ENCODE data around the gene MFN2.
A peak's percentile ranks its signal among the peaks of the same experiment; 100 is the strongest.
"Not testable (repeated sequence)": the region's sequence is repeated elsewhere in the genome, so short reads cannot be mapped to it uniquely, and the experiment has no call there.

MFN2 gene

GRCh38 chr1:11979851-11980675, at the start of gene MFN2:
Gene MFN2 (plus strand): TSS chr1:11980444. CDS start chr1:11989169, 8,725 bp downstream.
- DNase-seq (ENCODE audit: low spot score): peak; percentile 98

DNA sequence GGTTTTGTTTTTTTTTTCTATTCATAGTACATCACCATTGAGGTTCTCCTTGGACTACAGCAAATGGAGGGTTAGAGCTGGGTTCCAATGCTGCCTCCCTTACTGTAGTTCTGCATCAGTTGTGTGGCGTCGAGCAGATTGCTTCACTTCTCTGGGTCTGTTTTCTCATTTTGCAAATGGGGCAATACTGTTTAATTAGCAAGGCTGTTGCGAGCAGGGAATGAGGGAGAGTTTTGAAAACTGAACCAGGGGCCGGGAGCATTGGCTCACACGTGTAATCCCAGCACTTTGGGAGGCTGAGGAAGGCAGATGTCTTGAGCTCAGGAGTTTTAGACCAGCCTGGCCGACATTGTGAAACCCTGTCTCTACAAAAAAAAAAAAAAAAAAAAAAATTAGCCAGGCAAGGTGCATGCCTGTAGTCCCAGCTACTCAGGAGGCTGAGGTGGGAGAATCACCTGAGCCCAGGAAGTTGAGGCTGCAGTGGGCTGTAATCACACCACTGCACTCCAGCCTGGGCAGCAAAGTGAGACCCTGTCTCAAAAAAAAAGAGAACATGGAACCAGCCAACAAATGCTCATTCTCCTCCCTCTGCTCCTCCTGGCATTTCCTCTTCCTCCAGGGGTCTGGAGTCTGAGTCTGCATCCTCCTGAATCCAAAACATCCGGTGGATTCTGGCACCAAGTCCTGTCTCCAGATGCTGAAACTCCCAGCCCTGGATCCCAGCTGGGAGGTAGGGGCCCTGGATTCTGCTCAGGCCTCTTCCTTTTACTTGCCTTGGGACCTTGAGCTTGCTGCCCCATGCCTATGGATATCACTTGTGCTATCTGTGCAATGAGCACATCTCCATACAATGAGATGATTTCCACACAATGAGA, 49.4 kb upstream of the MFN2 start:
- DNase-seq (ENCODE audit: low spot score): no peak

DNA sequence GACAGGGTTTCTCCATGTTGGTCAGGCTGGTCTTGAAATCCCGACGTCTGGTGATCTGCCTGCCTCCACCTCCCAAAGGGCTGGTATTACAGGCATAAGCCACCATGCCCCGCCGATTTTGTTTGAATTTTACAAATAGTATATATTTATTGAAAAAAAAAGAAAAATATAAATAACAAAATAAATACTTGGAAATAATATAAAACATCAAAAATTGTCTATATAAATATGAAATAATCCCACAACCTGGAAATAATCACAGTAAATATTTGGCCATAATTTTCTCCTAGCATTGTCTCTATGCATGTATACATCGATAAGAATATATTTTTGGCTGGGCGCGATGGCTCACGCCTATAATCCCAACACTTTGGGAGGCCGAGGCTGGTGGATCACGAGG, 48.4 kb upstream of the MFN2 start:
- no peak for DNase-seq (ENCODE audit: low spot score)

- peak; percentile 90 for DNase-seq (ENCODE audit: low spot score)
These were observed 45.8 kb upstream of the MFN2 start, which contains the start of gene PLOD1 for GRCh38 chr1:11934302-11935056. Gene PLOD1 (plus strand): TSS chr1:11934717. CDS start chr1:11934780, 63 bp downstream.

- no peak for DNase-seq (ENCODE audit: low spot score)
These were observed 45.2 kb upstream of the MFN2 start for GRCh38 chr1:11935057-11935412.

DNA sequence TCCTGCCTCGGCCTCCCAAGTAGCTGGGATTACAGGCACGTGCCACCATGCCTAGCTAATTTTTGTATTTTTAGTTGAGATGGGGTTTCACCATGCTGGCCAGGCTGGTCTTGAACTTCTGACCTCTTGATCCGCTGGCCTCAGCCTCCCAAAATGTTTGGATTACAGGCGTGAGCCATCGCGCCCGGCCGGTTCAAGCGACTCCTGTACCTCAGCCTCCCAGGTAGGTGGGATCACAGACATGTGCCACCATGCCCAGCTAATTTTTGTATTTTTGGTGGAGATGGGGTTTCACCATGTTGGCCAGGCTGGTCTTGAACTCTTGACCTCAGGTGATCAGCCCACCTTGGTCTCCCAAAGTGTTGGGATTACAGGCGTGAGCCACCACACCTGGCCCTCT, 44.5 kb upstream of the MFN2 start:
- DNase-seq (ENCODE audit: low spot score): not testable (repeated sequence)

DNA sequence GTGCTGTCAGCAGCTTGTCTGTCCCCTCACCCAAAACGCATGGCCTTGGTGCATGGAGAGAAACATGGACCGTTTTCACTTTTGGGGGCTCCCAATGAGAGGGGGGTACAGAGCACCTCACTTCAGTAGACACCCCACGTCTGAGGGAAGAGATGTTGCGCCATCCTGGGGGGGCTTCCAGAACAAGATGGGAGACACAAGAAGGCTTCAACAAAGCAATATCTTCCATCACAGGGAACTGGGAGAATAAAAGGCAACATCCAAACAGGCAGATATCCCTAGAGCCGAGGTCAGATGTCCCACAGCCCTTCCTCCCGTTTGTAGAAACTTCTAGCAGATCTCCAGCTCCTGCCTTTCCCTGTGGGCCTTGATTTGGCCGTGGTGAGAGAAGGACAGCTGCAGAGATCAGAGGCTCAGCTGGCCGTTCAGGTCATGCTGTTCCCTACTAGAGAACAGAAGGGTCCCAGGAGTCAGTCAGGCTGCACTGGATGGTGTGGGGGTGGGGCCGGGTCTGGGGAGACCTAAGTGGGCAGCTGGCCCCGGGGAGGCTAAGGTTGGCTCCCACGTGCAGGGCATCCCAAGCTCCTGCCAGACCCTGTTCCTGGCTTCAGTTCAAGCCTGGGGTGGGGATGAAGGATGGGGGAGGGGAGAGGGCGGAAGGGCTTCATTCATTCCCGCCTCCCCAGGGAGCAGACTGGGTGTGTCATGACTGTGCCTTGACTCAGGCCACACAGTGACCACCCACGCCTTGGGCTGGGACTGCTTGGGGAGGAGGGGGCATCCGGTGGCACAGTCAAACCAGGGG, 41.3 kb upstream of the MFN2 start:
- no peak for DNase-seq (ENCODE audit: low spot score)

- DNase-seq (ENCODE audit: low spot score): not testable (repeated sequence)
These were observed 40.5 kb upstream of the MFN2 start for GRCh38 chr1:11939794-11940193.

DNA sequence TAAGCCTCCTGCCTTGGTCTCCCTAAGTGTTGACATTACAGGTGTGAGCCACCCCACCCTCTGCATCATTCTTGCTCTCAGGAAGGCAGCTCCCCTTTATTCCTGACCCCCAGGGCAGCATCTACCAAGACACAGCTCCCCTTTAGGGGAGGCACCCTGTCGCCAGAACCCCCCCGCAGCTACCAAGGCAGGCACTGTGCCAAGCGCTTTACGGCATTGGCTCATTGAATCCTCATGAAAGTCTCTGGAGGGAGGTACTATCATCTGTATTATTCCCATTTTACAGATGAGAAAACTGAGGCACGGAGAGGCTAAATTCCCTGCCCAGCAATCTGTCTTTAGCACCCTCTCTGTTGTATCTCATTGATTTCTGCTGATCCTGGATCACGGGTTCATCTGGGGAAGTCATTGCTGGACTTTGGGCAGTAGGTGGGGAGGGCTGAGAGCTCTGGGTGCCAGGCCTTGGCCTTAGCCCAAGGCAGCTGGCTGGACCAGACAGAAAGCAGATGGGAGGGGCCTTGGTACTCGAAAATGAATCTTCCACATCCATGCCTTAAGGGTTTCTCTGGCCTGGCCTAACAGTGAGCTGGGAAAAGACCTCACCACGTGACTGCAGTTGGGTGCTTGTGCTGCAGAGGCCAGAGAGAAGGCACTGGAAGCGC, 39.9 kb upstream of the MFN2 start:
- no peak for DNase-seq (ENCODE audit: low spot score)

- no peak for DNase-seq (ENCODE audit: low spot score)
These were observed 38.0 kb upstream of the MFN2 start for GRCh38 chr1:11942280-11942679.

- DNase-seq (ENCODE audit: low spot score): no peak
These were observed 36.6 kb upstream of the MFN2 start for GRCh38 chr1:11943619-11944018.

DNA sequence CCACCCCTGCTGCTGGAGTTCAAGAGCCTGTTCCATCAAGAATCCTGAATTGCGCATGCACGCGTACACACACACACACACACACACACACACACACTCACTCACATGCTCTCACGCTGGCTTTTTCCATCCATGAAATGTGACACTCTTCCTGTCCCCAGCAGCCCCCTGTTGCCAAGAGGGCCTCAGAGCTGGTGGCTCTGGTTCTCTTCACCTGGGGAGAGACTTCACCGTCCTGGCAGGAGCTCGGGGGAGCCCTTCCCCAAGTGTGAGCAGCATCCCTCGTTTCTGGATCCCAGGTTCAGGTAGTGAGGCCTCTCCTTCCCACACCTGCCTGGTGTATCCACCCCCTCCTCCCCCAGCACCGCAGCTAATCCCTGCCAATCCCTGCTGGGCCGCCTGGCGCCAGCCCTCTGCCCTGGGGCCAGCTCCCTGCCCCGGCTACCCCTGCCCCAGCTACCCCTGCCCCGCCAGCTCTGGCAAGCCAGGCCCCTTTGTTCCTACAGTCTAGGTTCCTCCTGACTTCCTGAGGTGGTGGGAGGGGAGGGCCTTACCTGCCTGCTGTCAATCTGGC, 35.8 kb upstream of the MFN2 start:
- DNase-seq (ENCODE audit: low spot score): no peak

DNA sequence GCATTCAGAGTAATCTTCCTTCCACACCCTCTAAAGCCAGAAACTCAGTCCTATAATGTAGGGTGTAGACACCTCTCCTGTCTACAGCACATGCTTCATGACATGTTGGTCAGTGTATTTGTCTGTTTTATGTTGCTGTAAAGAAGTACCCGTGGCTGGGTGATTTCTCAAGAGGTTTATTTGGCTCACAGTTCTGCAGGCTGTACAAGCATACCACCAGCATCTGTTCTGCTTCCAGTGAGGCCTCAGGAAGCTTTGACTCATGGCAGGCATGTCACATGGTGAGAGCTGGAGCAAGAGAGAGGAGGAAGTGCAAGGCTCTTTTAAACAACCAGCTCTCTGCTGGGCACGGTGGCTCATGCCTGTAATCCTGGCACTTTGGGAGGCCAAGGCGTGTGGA, 33.6 kb upstream of the MFN2 start:
- no peak for DNase-seq (ENCODE audit: low spot score)

GRCh38 chr1:11948822-11949458, 31.3 kb upstream of the MFN2 start:
- no peak for DNase-seq (ENCODE audit: low spot score)

- no peak for DNase-seq (ENCODE audit: low spot score)
These were observed 28.3 kb upstream of the MFN2 start for GRCh38 chr1:11951901-11952300.

DNA sequence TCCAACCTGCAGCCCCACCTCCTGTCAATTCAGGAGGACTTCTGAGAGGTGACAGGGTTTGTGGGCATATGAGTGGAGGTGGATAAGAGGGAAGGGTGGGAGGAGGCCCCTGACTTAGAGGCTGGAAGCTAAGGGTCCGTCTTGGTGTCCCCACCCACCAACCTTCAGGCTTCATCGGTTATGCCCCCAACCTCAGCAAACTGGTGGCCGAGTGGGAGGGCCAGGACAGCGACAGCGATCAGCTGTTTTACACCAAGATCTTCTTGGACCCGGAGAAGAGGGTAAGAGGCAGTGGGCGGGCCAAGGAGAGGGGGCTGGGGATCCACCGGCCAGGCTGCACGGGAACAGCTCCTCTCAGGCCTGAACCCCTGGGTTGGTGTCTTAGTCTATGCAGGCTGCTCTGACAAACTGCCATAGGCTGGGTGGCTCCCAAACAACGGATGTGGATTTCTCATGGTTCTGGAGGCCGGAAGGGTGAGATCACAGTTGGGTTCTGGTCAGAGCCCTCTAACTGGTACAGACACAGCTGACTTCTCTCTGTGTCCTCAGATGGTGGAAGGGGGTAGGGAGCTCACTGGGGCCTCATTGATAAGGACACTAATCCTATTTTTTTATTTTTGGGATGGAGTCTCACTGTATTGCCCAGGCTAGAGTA, 27.7 kb upstream of the MFN2 start:
- no peak for DNase-seq (ENCODE audit: low spot score)

DNA sequence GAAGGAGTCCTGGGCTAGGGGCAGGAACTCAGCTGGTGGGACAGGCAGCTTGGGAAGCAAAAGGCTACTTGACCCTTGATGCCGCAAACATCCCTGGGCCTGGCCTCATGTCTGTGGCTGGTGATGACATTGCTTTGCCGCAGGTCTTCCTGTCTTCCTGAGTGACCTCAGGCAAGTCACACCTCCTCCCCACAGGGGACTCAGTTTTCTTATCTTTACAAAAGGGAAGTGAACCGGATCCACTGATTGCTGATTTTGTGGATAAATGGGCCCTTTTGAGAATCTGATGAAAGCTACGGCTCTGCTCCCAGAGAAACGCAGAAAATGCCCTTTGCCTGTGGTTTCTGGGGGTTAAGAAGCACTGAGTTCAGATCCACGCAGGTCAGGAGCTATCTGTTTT, 25.0 kb upstream of the MFN2 start:
- no peak for DNase-seq (ENCODE audit: low spot score)

- no peak for DNase-seq (ENCODE audit: low spot score)
These were observed 22.8 kb upstream of the MFN2 start for GRCh38 chr1:11957398-11957797.

DNA sequence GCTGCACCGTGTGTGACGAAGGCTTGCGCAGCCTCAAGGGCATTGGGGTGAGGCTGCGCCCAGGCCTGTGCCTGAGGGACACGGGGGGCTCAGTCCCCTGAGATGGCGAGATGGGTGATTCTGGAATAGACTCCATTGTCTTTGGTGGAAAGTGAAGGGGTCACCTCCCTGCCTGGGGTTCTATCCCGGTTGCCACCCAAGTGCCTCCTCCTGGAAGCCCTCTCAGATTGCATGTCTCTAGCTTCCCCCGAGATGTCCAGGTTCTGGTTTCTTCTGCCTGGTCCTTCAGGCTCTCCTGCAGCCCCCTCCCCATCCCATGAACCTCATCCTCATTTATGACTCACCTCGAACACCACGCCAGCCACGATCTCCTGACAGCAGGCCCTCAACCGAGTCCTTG, 22.3 kb upstream of the MFN2 start:
- DNase-seq (ENCODE audit: low spot score): no peak

DNA sequence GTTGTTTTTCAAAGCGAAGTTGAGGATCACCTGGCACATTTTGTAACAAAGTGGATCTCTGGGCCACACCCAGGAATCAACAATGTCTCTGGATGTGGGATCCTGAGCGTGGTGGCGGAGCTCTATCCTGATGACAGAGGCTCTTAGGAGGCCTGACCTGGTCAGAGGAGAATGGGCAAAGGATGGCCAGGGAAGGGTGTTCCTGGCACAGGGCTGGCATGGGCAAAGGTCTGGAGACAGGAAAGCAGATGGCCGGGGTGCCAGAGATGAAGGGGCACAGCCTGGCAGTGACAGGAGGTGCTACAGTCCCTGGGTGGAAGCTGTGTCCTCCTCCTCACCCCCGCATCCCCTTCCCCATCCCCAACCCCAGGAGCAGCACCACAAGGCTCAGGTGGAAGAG, 20.0 kb upstream of the MFN2 start:
- no peak for DNase-seq (ENCODE audit: low spot score)

Measured in RKO (cell line).